Body of pancreas (tissue), 4 donors: Measurements from ENCODE around the gene STK38.

Experiments
- CTCF ChIP-seq, 7 experiments: fragments of 450-650 bp in 4 of 7; fragments of 200-600 bp in 3 of 7; sonication (generic) in 3 of 7; IDR thresholded peaks; one replicate each; pipeline ENCODE4 v1.5.1; 2016 to 2019; ENCODE audit warnings: antibody characterized with exemption in 7 of 7
- POLR2A ChIP-seq, 3 donors: fragments of 450-650 bp; IDR thresholded peaks; one replicate each; pipeline ENCODE4 v1.6.1; 2016; ENCODE audit warnings: antibody characterized with exemption in 3 of 3, mild to moderate bottlenecking in 2 of 3

- TF ChIP-seq CTCF (IDR thresholded peaks at IDR 0.05) = no peak
- no peak for TF ChIP-seq POLR2A (IDR thresholded peaks at IDR 0.05)
These were observed 27.9 kb downstream of the STK38 start for GRCh38 chr6:36519352-36519751.
